H9 (cell line): Measurements from ENCODE around the gene SERPINA5. TPM values are rescaled to one million over a fixed set of nuclear protein-coding genes. Genes with fewer than 3 reads are reported as not detected.

Experiments used
- DNase-seq: peaks from one replicate; pipeline ENCODE4 v3.0.0-alpha.2; 2017
- H2AFZ ChIP-seq: one replicate; pipeline ENCODE4 v1.6.1; 2013; ENCODE audit warnings: mild to moderate bottlenecking, low read length, control low read depth, moderate library complexity
- H2AK5ac ChIP-seq: 2 replicates; pipeline ENCODE4 v1.6.1; 2013; ENCODE audit warnings: low read length, control low read depth, mixed read lengths; ENCODE audit not compliant: insufficient read length
- H2BK120ac ChIP-seq: one replicate; pipeline ENCODE4 v1.6.1; 2013; ENCODE audit warnings: low read depth, mild to moderate bottlenecking, low read length, control low read depth, inconsistent platforms; ENCODE audit not compliant: poor library complexity, severe bottlenecking
- H2BK12ac ChIP-seq: 2 replicates; pipeline ENCODE4 v1.6.1; 2013; ENCODE audit warnings: low read length, control low read depth, mixed read lengths, low read depth; ENCODE audit not compliant: insufficient read length
- H2BK15ac ChIP-seq: 2 replicates; pipeline ENCODE4 v1.6.1; 2013; ENCODE audit warnings: low read depth, low read length, control low read depth
- H2BK20ac ChIP-seq: one replicate; pipeline ENCODE4 v1.6.1; 2013; ENCODE audit warnings: low read depth, mild to moderate bottlenecking, low read length, control low read depth, inconsistent platforms; ENCODE audit not compliant: poor library complexity, severe bottlenecking
- H2BK5ac ChIP-seq: 2 replicates; pipeline ENCODE4 v1.6.1; 2013; ENCODE audit warnings: low read length, control low read depth, mixed read lengths; ENCODE audit not compliant: insufficient read length
- H3K14ac ChIP-seq: 2 replicates; pipeline ENCODE4 v1.6.1; 2013; ENCODE audit warnings: low read length, control low read depth; ENCODE audit not compliant: insufficient read depth
- H3K18ac ChIP-seq: 2 replicates; pipeline ENCODE4 v1.6.1; 2013; ENCODE audit warnings: low read depth, mild to moderate bottlenecking, mixed read lengths, low read length, control low read depth; ENCODE audit not compliant: insufficient read length
- H3K23ac ChIP-seq: 2 replicates; pipeline ENCODE4 v1.6.1; 2013; ENCODE audit warnings: low read length, control low read depth, mixed read lengths, low read depth; ENCODE audit not compliant: insufficient read length
- H3K23me2 ChIP-seq: 2 replicates; pipeline ENCODE4 v1.6.1; 2013; ENCODE audit warnings: low read depth, mild to moderate bottlenecking, mixed read lengths, low read length, control low read depth; ENCODE audit not compliant: insufficient read length, poor library complexity, severe bottlenecking
- H3K27ac ChIP-seq: 2 replicates; pipeline ENCODE4 v1.5.1; 2013; ENCODE audit warnings: low read length, control low read depth, mixed read lengths, low read depth; ENCODE audit not compliant: insufficient read length
- H3K27me3 ChIP-seq: 2 replicates; pipeline ENCODE4 v1.6.1; 2013; ENCODE audit warnings: low read length, control low read depth, inconsistent platforms; ENCODE audit not compliant: insufficient read depth
- H3K4ac ChIP-seq: 2 replicates; pipeline ENCODE4 v1.6.1; 2013; ENCODE audit warnings: low read depth, mild to moderate bottlenecking, control low read depth, inconsistent platforms, low read length, moderate library complexity
- H3K4me1 ChIP-seq: 2 replicates; pipeline ENCODE4 v1.6.1; 2013; ENCODE audit warnings: low read length, control low read depth, inconsistent platforms; ENCODE audit not compliant: insufficient read depth
- H3K4me2 ChIP-seq: 2 replicates; pipeline ENCODE4 v1.6.1; 2013; ENCODE audit warnings: low read length, control low read depth, mixed read lengths; ENCODE audit not compliant: insufficient read length, insufficient read depth
- H3K56ac ChIP-seq: 2 replicates; pipeline ENCODE4 v1.6.1; 2013; ENCODE audit warnings: low read depth, mild to moderate bottlenecking, mixed read lengths, low read length, control low read depth; ENCODE audit not compliant: insufficient read length
- H3K79me1 ChIP-seq: 2 replicates; pipeline ENCODE4 v1.6.1; 2013; ENCODE audit warnings: low read depth, mild to moderate bottlenecking, moderate library complexity, low read length, control low read depth, inconsistent platforms; ENCODE audit not compliant: insufficient read depth, poor library complexity, severe bottlenecking
- H3K79me2 ChIP-seq: 2 replicates; pipeline ENCODE4 v1.6.1; 2013; ENCODE audit warnings: low read length, control low read depth, inconsistent platforms; ENCODE audit not compliant: insufficient read depth
- H3K9ac ChIP-seq: 2 replicates; pipeline ENCODE4 v1.6.1; 2013; ENCODE audit warnings: low read length, control low read depth, mixed read lengths; ENCODE audit not compliant: insufficient read length; ENCODE audit errors: extremely low read depth
- H3K9me3 ChIP-seq: one replicate; pipeline ENCODE4 v1.6.1; 2013; ENCODE audit warnings: low read depth, low read length, inconsistent platforms; ENCODE audit not compliant: control insufficient read depth
- H3T11ph ChIP-seq: one replicate; pipeline ENCODE4 v1.6.1; 2013; ENCODE audit warnings: mild to moderate bottlenecking, low read length, control low read depth, inconsistent platforms
- H4K20me1 ChIP-seq: one replicate; pipeline ENCODE4 v1.6.1; 2013; ENCODE audit not compliant: control insufficient read depth, insufficient read length, insufficient read depth
- H4K5ac ChIP-seq: 2 replicates; pipeline ENCODE4 v1.6.1; 2013; ENCODE audit warnings: low read depth, mild to moderate bottlenecking, mixed read lengths, low read length, control low read depth; ENCODE audit not compliant: insufficient read length
- H4K8ac ChIP-seq: replicated peaks from 2 replicates; pipeline ENCODE4 v1.6.1; 2013; ENCODE audit warnings: low read length, control low read depth, mixed read lengths, low read depth; ENCODE audit not compliant: insufficient read length
- H4K91ac ChIP-seq: 2 replicates; pipeline ENCODE4 v1.6.1; 2013; ENCODE audit warnings: low read depth, mild to moderate bottlenecking, moderate library complexity, mixed read lengths, low read length, control low read depth; ENCODE audit not compliant: insufficient read length
- H3K27ac Mint-ChIP-seq, 3 experiments: 2 replicates in 2 of 3; 3 replicates in 1 of 3; pipeline ENCODE4 v1.8.0; 2020 to 2021; ENCODE audit warnings: mixed read lengths in 3 of 3, mild to moderate bottlenecking in 1 of 3, moderate library complexity in 1 of 3
- H3K27me3 Mint-ChIP-seq: 2 replicates; pipeline ENCODE4 v1.8.0; 2021; ENCODE audit warnings: low read depth, mild to moderate bottlenecking, moderate library complexity, mixed read lengths
- H3K36me3 Mint-ChIP-seq, 3 experiments: 2 replicates in 2 of 3; 3 replicates in 1 of 3; pipeline ENCODE4 v1.8.0; 2020 to 2021; ENCODE audit warnings: low read depth in 3 of 3, mixed read lengths in 3 of 3; ENCODE audit not compliant: insufficient read depth in 1 of 3
- H3K4me1 Mint-ChIP-seq, 2 experiments: 2 replicates each; pipeline ENCODE4 v1.8.0; 2020; ENCODE audit warnings: mixed read lengths in 2 of 2
- H3K4me3 Mint-ChIP-seq, 2 experiments: 2 replicates in 1 of 2; 3 replicates in 1 of 2; pipeline ENCODE4 v1.8.0; 2020 to 2021; ENCODE audit warnings: mild to moderate bottlenecking in 2 of 2, mixed read lengths in 2 of 2, moderate library complexity in 1 of 2
- H3K9me3 Mint-ChIP-seq, 2 experiments: 2 replicates in 1 of 2; 3 replicates in 1 of 2; pipeline ENCODE4 v1.8.0; 2020; ENCODE audit warnings: mild to moderate bottlenecking in 2 of 2, mixed read lengths in 2 of 2, moderate library complexity in 1 of 2
- WGBS: extraction: QIAGEN DNeasy Blood & Tissue Kit; methylation state at CpG from one replicate; pipeline ENCODE4 v1.1.7; 2013; ENCODE audit warnings: missing lambda C conversion rate, low lambda C conversion rate, mixed read lengths; ENCODE audit not compliant: insufficient read length; ENCODE audit errors: extremely low coverage; 5-methylcytosine and 5-hydroxymethylcytosine counted together
- total RNA-seq: library from RNA; stranded (reverse); gene quantifications from 2 replicates; pipeline ENCODE4 v1.2.1, GENCODE V29; 2021
- TF ChIP-seq, protein P1 (sequence below): fragments of 200-600 bp; sonication (generic); conservative IDR thresholded peaks from 3 replicates; pipeline ENCODE4 v1.8.0; 2021; ENCODE audit warnings: antibody characterized with exemption, mild to moderate bottlenecking

The SERPINA5 gene
- total RNA-seq, 1 experiment from 2014 or later = 1.1 TPM

- H2BK120ac ChIP-seq = no peak overlapping the region
- no peak overlapping the region for H3K56ac ChIP-seq
- WGBS = no CpG with 5 or more reads among the region's 2 CpGs
Observed at GRCh38 chr14:94536836-94537235, 44.4 kb upstream of the SERPINA5 start.

More at GRCh38 chr14:94536836-94537235, 44.4 kb upstream of the SERPINA5 start:
- Histone ChIP-seq H3K79me1 (no peaks in the 10 kb centered on the region), H2AFZ (no peak overlapping the region), H2AK5ac (no peak overlapping the region), H3T11ph (no peak overlapping the region), H3K18ac (no peak overlapping the region), H2BK20ac (no peak overlapping the region), H4K5ac (no peak overlapping the region), H3K23me2 (no peaks in the 10 kb centered on the region), H3K27me3 (no peaks in the 10 kb centered on the region), H4K8ac (no peak overlapping the region), H4K20me1 (no peaks in the 10 kb centered on the region), H3K27ac (no peak overlapping the region), H4K91ac (no peak overlapping the region), H3K4ac (no peak overlapping the region), H2BK5ac (no peak overlapping the region), H2BK12ac (no peak overlapping the region), H3K4me1 (no peaks in the 10 kb centered on the region), H2BK15ac (no peak overlapping the region), H3K23ac (no peak overlapping the region), H3K9ac (no peak overlapping the region), H3K14ac (no peak overlapping the region), H3K79me2 (no peaks in the 10 kb centered on the region), H3K9me3 (no peaks in the 10 kb centered on the region), H3K4me2 (no peak overlapping the region)
- TF ChIP-seq, protein P1, sequence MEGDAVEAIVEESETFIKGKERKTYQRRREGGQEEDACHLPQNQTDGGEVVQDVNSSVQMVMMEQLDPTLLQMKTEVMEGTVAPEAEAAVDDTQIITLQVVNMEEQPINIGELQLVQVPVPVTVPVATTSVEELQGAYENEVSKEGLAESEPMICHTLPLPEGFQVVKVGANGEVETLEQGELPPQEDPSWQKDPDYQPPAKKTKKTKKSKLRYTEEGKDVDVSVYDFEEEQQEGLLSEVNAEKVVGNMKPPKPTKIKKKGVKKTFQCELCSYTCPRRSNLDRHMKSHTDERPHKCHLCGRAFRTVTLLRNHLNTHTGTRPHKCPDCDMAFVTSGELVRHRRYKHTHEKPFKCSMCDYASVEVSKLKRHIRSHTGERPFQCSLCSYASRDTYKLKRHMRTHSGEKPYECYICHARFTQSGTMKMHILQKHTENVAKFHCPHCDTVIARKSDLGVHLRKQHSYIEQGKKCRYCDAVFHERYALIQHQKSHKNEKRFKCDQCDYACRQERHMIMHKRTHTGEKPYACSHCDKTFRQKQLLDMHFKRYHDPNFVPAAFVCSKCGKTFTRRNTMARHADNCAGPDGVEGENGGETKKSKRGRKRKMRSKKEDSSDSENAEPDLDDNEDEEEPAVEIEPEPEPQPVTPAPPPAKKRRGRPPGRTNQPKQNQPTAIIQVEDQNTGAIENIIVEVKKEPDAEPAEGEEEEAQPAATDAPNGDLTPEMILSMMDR = peak; percentile 56
- Mint-ChIP-seq H3K36me3 (no peaks in the 10 kb centered on the region), H3K9me3 (no peaks in the 10 kb centered on the region), H3K4me3 (no peak overlapping the region), H3K27me3 (peaks cover 5% of the 10 kb centered on the region; the same call in 1 of the 2 replicates), H3K4me1 (peaks cover 8 to 13% of the 10 kb centered on the region in 2 experiments), H3K27ac (0 out of 7 replicates have a peak overlapping the region, but pooled peaks of 1 of the 3 experiments have one; percentile 4)
- no peak for DNase-seq
